ENCODE data around the gene PRKG2. TPM values are rescaled to one million over a fixed set of nuclear protein-coding genes. Genes with fewer than 3 reads are reported as not detected.

Gene PRKG2
- total RNA-seq, 4 donors from 2014 or later = 0.91 to 6.5 (median 2.8) TPM

GRCh38 chr4:81221303-81222081 lies 6.5 kb upstream of the PRKG2 start:
- H3K27ac ChIP-seq = no peak overlapping the region
- 56 to 62% methylated on average over 2 to 3 of the region's 3 CpGs for WGBS, 2 donors

GRCh38 chr4:81220271-81220670 lies 5.2 kb upstream of the PRKG2 start:
- no peaks in the 10 kb centered on the region for H3K36me3 ChIP-seq
- no peak overlapping the region for H3K27ac ChIP-seq
- H3K4me1 ChIP-seq = peaks cover 0 to 7% (median 0%) of the 10 kb centered on the region in 3 donors
- peaks cover 0 to 14% (median 0%) of the 10 kb centered on the region in 4 donors for H3K27me3 ChIP-seq
- no peaks in the 10 kb centered on the region for H3K9me3 ChIP-seq
- no peak overlapping the region for H3K4me3 ChIP-seq
- 82 to 93% methylated on average over 1 of the region's 1 CpG for WGBS, 2 donors
- intact Hi-C loops (cut with DNase I) = no loop called here
- DNase-seq = no peak
- TF ChIP-seq POLR2A (IDR thresholded peaks at IDR 0.05) (no peak), CTCF (IDR thresholded peaks at IDR 0.05) (no peak)

More at GRCh38 chr4:81221303-81222081, 6.5 kb upstream of the PRKG2 start:
- TF ChIP-seq POLR2A (IDR thresholded peaks at IDR 0.05) (no peak), CTCF (IDR thresholded peaks at IDR 0.05) (no peak)
- Histone ChIP-seq H3K27me3 (peaks cover 0 to 1% (median 0%) of the 10 kb centered on the region in 4 donors), H3K9me3 (no peaks in the 10 kb centered on the region), H3K4me1 (no peaks in the 10 kb centered on the region), H3K36me3 (no peaks in the 10 kb centered on the region), H3K4me3 (no peak overlapping the region)
- intact Hi-C loops (cut with DNase I) = no loop called here
- DNase-seq = no peak

- TF ChIP-seq POLR2A (IDR thresholded peaks at IDR 0.05) (no peak), CTCF (IDR thresholded peaks at IDR 0.05) (no peak)
- intact Hi-C loops (cut with DNase I) = no loop called here
- Histone ChIP-seq H3K4me3 (no peak overlapping the region), H3K36me3 (no peaks in the 10 kb centered on the region), H3K9me3 (no peaks in the 10 kb centered on the region), H3K27ac (no peak overlapping the region), H3K4me1 (peaks cover 0 to 20% (median 4%) of the 10 kb centered on the region in 3 donors), H3K27me3 (peaks cover 0 to 34% (median 6%) of the 10 kb centered on the region in 4 donors)
- DNase-seq = no peak
- 100% methylated on average over 1 of the region's 1 CpG for WGBS, 2 donors
These were observed 3.2 kb upstream of the PRKG2 start for GRCh38 chr4:81218206-81218605.

GRCh38 chr4:81217779-81218178 lies 2.8 kb upstream of the PRKG2 start:
- H3K27ac ChIP-seq = no peak overlapping the region
- DNase-seq = no peak
- no peaks in the 10 kb centered on the region for H3K36me3 ChIP-seq
- H3K27me3 ChIP-seq = peaks cover 0 to 38% (median 6%) of the 10 kb centered on the region in 4 donors
- H3K4me3 ChIP-seq = no peak overlapping the region
- intact Hi-C loops (cut with DNase I) = no loop called here
- WGBS, 2 donors = 78 to 90% methylated on average over 3 of the region's 3 CpGs
- TF ChIP-seq CTCF (IDR thresholded peaks at IDR 0.05) (no peak), POLR2A (IDR thresholded peaks at IDR 0.05) (no peak)
- H3K4me1 ChIP-seq = peaks cover 0 to 20% (median 4%) of the 10 kb centered on the region in 3 donors
- H3K9me3 ChIP-seq = no peaks in the 10 kb centered on the region

- Histone ChIP-seq H3K27ac (no peak overlapping the region), H3K9me3 (no peaks in the 10 kb centered on the region), H3K36me3 (no peaks in the 10 kb centered on the region), H3K27me3 (peaks cover 0 to 48% (median 6%) of the 10 kb centered on the region in 4 donors), H3K4me1 (peaks cover 0 to 20% (median 4%) of the 10 kb centered on the region in 3 donors), H3K4me3 (peak overlapping the region in 1 of 4 donors; percentile 70)
- TF ChIP-seq POLR2A (IDR thresholded peaks at IDR 0.05) (no peak), CTCF (IDR thresholded peaks at IDR 0.05) (no peak)
- no peak for DNase-seq
- 50 to 58% methylated on average over 4 of the region's 4 CpGs for WGBS, 2 donors
- intact Hi-C loops (cut with DNase I) = no loop called here
These were observed 909 bp upstream of the PRKG2 start for GRCh38 chr4:81215931-81216330.

Data from esophagus squamous epithelium (tissue), 5 donors.